ENCODE measurements around the gene PNKP.

DNA sequence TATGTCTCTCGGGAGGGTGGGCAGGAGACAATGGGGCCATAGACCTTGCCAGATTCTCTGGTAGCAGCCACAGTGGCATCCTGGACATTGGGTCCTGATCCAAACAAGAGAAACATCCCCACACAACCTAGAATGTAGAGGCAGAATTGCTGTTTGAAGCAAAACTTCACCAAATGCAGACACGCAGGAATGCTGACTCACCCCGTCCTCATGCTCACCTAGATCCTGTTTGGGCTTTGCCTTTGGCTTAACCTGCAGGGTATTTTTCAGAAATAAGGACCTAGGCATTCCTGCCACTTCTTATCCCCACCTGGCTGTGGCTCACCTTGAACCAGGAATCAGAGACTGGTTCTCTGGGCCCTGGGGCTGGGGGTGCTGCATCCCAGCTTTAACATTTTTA lies 17.4 kb upstream of the PNKP start:
- TF ChIP-seq, protein P1, sequence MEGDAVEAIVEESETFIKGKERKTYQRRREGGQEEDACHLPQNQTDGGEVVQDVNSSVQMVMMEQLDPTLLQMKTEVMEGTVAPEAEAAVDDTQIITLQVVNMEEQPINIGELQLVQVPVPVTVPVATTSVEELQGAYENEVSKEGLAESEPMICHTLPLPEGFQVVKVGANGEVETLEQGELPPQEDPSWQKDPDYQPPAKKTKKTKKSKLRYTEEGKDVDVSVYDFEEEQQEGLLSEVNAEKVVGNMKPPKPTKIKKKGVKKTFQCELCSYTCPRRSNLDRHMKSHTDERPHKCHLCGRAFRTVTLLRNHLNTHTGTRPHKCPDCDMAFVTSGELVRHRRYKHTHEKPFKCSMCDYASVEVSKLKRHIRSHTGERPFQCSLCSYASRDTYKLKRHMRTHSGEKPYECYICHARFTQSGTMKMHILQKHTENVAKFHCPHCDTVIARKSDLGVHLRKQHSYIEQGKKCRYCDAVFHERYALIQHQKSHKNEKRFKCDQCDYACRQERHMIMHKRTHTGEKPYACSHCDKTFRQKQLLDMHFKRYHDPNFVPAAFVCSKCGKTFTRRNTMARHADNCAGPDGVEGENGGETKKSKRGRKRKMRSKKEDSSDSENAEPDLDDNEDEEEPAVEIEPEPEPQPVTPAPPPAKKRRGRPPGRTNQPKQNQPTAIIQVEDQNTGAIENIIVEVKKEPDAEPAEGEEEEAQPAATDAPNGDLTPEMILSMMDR (conservative IDR thresholded peaks at IDR 0.05; ENCODE audit: low read length): no peak
- TF ChIP-seq EZH2phosphoT487 (IDR thresholded peaks at IDR 0.05; ENCODE audit: borderline replicate concordance): no peak
